LHCN-M2 (cell line): ENCODE results near the gene DIPK2A. TPM values are rescaled to one million over a fixed set of nuclear protein-coding genes. Genes with fewer than 3 reads are reported as not detected.

Source experiments
- DNase-seq: peaks from one replicate; pipeline ENCODE4 v3.0.0-alpha.2; 2012; ENCODE audit warnings: low read depth
- total RNA-seq: library from RNA; depleted of rRNA; stranded (reverse); fragments of >200 nt; gene quantifications from 2 replicates; pipeline ENCODE4 v1.2.3, GENCODE V29; 2014; rRNA removed

Gene DIPK2A
- total RNA-seq, 1 experiment from 2014 or later: 40.0 TPM

GRCh38 chr3:143974271-143975238 is 2.9 kb downstream of the DIPK2A start:
- no peak for DNase-seq

GRCh38 chr3:143975554-143976152 is 4.0 kb downstream of the DIPK2A start:
- DNase-seq: peak; percentile 76

- peak; percentile 50 for DNase-seq
Measured at GRCh38 chr3:143977341-143978262, 6.0 kb downstream of the DIPK2A start.

GRCh38 chr3:143978263-143978631 is 6.6 kb downstream of the DIPK2A start:
- DNase-seq: no peak

GRCh38 chr3:143979041-143979440 is 7.4 kb downstream of the DIPK2A start:
- no peak for DNase-seq

- peak; percentile 81 for DNase-seq
Measured at GRCh38 chr3:143979813-143980212, 8.2 kb downstream of the DIPK2A start.

GRCh38 chr3:143988306-143988705 is 16.7 kb downstream of the DIPK2A start:
- DNase-seq: no peak

- DNase-seq: no peak
Measured at GRCh38 chr3:143989461-143989860, 17.8 kb downstream of the DIPK2A start.

DNA sequence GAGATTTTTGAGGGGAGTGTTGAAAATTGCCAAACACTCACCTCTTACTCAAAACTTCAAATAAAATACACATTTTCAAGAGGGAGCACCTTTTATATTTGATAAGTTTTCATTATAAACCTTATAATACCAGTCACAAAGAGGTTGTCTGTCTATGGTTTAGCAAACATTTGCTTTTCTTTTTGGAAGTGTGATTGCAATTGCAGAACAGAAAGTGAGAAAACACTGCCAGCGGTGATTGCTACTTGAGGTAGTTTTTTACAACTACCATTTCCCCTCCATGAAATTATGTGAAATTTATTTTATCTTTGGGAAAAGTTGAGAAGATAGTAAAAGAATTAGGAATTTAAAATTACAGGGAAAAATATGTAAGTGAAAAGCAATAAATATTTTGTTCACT is 20.1 kb downstream of the DIPK2A start:
- DNase-seq: no peak

- DNase-seq: peak; percentile 98
Measured at GRCh38 chr3:143998266-143998665, 26.6 kb downstream of the DIPK2A start.

DNA sequence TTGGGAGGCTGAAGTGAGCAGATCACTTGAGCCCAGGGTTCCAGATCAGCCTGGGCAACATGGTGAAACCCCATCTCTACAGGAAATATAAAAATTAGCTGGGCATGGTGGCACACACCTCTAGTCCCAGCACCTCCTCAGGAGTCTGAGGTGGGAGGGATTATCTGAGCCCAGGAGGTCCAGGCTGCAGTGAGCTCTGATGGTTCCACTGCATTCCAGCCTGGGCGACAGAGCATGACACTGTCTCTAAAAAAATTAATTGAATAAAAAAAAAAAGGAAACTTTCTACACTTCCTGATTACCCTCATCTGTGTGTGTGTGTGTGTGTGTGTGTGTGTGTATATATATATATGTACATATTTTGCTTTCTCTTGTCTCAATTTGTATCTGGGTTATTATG is 31.4 kb downstream of the DIPK2A start:
- DNase-seq: no peak

DNA sequence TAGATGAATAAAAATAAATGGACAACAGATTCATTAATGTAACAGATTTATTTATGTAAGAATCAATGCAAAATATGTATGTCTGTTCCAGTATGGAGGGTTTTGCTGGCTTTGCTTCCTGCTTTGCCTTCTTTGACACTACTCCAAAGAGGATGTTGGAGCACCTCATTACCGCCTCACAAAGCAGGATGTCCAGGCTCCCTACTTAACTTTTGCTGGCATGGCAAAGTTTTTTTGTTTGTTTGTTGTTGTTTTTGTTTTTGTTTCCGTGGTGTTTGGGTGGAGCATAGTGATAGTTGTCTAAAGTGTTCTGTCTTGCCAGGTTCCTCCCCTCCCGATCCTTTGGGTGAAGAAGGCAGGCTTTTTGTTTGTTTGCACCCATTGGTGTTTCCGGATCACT is 38.7 kb downstream of the DIPK2A start:
- DNase-seq: no peak

DNA sequence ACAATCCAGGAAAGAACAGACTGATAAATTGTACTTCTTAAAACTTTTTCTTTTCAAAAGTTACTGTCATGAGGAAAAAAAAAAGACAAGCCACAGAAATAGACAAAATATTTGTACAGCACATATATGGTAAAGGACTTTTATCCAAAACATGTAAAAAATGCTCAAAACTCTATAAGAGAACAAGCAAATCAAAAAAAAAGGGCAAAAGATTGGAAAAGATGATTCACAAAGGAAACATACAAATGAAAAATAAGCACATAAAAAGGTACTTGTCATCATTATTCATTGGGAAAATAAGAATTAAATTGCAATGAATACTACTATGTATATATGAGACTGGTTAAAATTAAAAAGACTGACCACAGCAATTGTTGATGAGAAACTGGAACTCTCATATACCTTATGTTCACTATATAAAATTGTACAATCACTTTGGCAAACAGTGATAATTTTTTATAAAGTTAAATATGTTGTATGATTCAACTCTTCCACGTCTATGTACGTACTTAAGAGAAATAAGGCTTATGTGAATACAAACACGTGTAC is 39.7 kb downstream of the DIPK2A start:
- peak; percentile 59 for DNase-seq

DNA sequence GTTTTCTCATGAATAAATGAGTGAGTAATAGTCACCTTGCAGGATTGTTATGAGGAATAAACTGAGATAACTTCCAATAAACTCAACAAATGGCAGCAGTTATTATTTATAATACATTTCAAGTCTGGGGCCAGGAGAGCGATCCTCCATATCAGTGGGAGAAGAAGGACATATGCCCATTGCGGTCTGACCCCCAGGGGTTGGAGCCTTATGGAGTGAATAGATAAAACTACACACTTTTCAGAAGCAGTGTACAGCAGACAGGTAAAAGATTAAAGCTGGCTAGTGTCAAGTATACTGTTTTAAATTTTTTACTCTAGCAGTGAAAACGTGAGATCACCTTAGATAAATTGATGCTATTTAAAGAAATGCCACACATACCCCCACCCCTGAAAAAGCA is 43.5 kb downstream of the DIPK2A start:
- no peak for DNase-seq

DNA sequence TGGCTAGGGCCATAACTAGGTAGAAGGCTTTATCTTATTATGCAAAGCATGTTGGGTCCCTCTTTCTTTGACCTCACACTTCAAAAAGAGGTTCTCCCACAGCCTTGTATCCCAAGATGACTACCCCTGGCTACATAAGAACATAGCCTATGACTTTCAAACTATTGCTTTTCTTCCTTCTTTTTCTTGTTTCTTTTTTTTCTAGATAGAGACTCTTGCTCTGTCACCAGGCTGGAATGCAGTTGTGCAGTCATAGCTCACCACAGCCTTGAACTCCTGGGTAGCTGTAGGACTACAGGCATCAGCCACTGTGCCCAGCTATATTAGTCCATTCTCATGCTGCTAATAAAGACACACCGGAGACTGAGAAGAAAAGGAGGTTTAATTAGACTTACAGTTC is 47.2 kb downstream of the DIPK2A start:
- DNase-seq: peak; percentile 92

Other genes starting within 250 kb of the DIPK2A start
- gene SLC9A9, start 123.4 kb upstream of the DIPK2A start, total RNA-seq: 7.9 and 8.4 TPM in 2 replicates